ENCODE measurements around the gene CEPT1.

CEPT1 gene

DNA sequence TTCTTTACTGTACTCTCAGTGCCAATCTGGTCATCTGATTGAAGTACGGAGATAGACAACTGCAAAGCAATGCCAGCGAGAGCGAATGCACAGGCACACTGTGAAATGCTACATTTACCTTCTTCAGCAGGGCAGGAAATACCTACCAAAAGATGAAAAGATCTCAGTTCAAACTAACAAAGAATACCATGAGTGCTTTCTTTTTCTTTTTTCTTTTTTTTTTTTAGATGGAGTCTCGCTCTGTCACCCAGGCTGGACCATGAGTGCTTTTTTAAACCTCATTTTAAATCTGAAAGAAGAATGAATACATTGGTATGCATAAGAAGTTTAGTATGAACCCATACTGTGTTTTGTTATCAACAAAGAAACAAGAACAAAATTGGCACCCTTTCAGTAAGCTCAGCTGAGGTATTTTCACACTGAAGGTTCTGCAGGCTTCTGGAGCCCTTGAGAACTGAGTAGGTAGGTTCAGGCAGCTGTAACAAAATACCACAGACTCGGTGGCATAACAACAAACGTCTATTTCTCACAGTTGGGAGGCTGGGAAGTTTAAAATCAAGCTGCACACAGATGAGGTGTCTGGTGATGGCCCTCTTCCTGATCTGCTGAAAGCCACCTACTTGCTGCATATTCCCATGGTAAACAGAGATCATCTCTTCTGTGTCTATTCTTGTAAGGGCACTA lies 85.8 kb downstream of the CEPT1 start:
- no peak overlapping the region for H3K4me3 ChIP-seq (ENCODE audit: low read depth in 1 of 2, low read length in 2 of 2)
- H3K9ac ChIP-seq (ENCODE audit: low read length), result no peak overlapping the region
- H3K27me3 ChIP-seq (ENCODE audit: control insufficient read depth in 1 of 2, insufficient read depth in 2 of 2, low read length in 2 of 2), result no peaks in the 10 kb centered on the region
- no peaks in the 10 kb centered on the region for H3K36me3 ChIP-seq (ENCODE audit: insufficient read depth, low read length)
- H3K4me1 ChIP-seq (ENCODE audit: insufficient read depth, low read length), result peaks cover 14% of the 10 kb centered on the region
- no peaks in the 10 kb centered on the region for H3K9me3 ChIP-seq (ENCODE audit: low read length)
- no peak overlapping the region for H3K27ac ChIP-seq (ENCODE audit: low read depth, low read length)

DNA sequence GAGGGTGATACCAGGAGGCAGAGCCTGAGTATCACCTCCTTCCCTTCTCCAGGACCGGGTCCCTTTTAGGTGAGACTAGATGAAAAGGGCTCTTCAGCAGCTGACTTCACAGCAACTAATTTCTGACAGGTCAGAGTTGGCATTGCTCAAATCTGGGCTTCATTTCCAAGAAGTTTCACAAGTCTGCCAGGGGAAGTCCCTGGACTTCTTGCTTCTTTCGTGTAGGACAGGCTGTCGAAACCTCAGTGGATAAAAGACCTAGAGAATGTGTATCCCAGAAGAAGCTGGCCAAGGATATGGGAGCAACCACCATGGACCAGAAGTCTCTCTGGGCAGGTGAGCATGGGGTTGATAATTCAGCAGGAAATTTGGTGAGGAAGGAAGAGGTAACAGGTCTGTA lies 87.4 kb downstream of the CEPT1 start, which contains the start of gene CHI3L2:
TSS of gene CHI3L2 (plus strand) at position 280 of the 400 bp plus-strand sequence. CDS start at position 297, 17 bp downstream.
- H3K36me3 ChIP-seq (ENCODE audit: insufficient read depth, low read length), result no peaks in the 10 kb centered on the region
- H3K4me1 ChIP-seq (ENCODE audit: insufficient read depth, low read length), result peaks cover 13% of the 10 kb centered on the region
- H3K27ac ChIP-seq (ENCODE audit: low read depth, low read length), result no peak within 1 kb of the TSS

DNA sequence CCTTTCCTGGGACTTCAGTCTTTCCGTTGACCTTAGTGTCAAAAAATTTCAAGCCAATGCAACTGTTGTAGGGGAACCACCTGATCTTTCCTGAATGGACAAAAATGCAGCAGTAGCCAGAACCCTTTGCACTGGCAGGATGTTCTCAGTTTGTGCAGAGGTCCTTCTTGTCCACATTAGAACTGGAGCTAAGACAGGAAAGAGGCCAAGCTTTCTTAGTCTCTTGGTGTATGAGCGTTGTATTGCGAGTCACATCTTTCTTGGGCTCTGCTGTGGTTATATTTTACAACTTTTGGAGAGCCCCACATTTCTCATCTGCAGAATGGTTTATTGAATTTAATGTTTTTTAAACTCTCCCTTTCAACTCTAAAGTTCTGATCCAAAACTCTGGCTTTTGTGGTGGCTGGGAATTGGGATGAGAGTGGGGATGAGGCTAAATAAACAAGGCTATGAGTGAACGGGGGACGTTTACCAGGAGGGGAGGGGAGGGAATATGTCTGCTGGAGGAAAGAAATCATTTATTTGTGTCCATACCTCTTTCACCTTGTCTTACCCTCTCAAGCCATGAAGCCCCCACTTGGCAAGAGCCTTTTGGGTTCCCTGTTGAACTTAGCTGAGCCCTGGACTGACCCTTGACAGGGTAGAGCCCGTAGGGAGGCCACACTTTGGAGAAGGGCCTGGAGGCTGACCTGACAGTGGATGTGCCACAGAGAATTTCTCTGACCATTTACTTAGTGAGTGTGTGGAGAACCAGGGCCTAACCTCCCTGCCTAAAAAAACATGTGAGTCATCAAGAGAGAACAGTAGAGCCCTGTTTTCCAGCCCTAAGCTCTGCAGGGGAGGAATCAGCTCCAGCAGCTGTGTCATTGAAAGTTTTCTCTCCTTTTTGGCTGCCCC lies 88.1 kb downstream of the CEPT1 start:
- Histone ChIP-seq H3K27ac (ENCODE audit: low read depth, low read length) (no peak overlapping the region), H3K27me3 (ENCODE audit: control insufficient read depth in 1 of 2, insufficient read depth in 2 of 2, low read length in 2 of 2) (no peaks in the 10 kb centered on the region), H3K36me3 (ENCODE audit: insufficient read depth, low read length) (no peaks in the 10 kb centered on the region), H3K4me1 (ENCODE audit: insufficient read depth, low read length) (peaks cover 7% of the 10 kb centered on the region), H3K9ac (ENCODE audit: low read length) (no peak overlapping the region), H3K4me3 (ENCODE audit: low read depth in 1 of 2, low read length in 2 of 2) (no peak overlapping the region), H3K9me3 (ENCODE audit: low read length) (no peaks in the 10 kb centered on the region)

More for the DNA sequence above, 87.4 kb downstream of the CEPT1 start, which contains the start of gene CHI3L2:
- Histone ChIP-seq H3K4me3 (ENCODE audit: low read depth in 1 of 2, low read length in 2 of 2) (no peak within 1 kb of the TSS), H3K27me3 (ENCODE audit: control insufficient read depth in 1 of 2, insufficient read depth in 2 of 2, low read length in 2 of 2) (no peaks in the 10 kb centered on the region), H3K9ac (ENCODE audit: low read length) (no peak within 1 kb of the TSS), H3K9me3 (ENCODE audit: low read length) (no peaks in the 10 kb centered on the region)

DNA sequence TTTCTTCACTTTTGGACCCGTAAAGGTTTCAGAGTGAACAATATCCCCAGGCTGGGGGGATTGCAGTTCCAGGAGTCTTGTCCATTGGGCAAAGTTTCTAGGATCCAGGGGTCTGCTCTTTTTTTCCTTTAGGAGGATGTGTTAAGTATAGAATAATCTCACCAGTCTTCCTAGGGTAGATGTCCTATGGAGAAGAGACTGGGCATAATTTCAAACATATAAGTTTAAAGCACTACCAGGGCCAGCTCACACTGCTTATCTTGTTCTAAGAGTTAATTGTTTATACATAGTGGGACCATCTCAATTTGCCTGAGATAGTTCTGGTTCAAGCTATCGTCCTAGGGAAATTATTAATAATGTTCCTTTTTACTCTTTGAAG lies 88.7 kb downstream of the CEPT1 start:
- H3K27ac ChIP-seq (ENCODE audit: low read depth, low read length), result no peak overlapping the region
- no peak overlapping the region for H3K4me3 ChIP-seq (ENCODE audit: low read depth in 1 of 2, low read length in 2 of 2)
- H3K9ac ChIP-seq (ENCODE audit: low read length), result no peak overlapping the region

DNA sequence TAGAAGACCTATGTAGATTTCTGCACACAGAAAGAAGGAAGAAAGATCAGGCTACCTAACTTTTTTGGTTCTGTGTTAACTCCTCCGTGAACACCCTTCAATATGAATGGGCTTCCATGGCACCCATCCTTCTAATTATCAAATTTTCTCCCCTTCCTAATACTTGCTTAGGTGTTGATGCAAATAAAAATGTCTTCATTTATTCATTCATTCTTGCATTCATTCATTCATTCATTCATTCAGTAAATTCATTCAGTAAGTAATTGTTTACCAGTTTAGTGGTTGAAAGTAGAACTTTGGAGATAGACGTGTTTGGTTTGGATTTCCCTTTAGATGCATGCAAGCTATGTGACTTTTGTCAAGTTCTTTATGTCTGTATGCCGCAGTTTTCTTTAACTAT lies 92.1 kb downstream of the CEPT1 start:
- H3K36me3 ChIP-seq (ENCODE audit: insufficient read depth, low read length), result no peaks in the 10 kb centered on the region

More for the DNA sequence above, 88.7 kb downstream of the CEPT1 start:
- no peaks in the 10 kb centered on the region for H3K27me3 ChIP-seq (ENCODE audit: control insufficient read depth in 1 of 2, insufficient read depth in 2 of 2, low read length in 2 of 2)
- peaks cover 7% of the 10 kb centered on the region for H3K4me1 ChIP-seq (ENCODE audit: insufficient read depth, low read length)
- H3K9me3 ChIP-seq (ENCODE audit: low read length), result no peaks in the 10 kb centered on the region
- H3K36me3 ChIP-seq (ENCODE audit: insufficient read depth, low read length), result no peaks in the 10 kb centered on the region

DNA sequence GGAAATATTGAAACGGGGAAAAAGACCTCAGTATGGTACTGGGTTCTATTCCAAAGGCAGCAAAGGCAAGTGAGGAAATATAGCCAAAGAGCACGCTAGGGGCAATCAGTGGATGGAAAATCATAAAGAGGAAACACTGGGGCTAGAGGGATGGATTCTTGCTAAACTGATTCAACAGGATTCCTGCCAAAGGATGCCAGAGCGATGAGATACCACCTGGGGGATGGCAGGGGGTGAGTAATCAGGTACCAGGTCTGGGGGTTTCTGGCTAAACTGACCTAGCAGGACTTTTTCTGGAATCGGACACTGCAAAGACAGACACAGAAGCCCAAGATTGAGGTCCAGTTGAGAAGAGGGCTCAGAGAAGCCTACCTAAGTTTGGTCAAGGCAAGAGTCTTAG lies 94.2 kb downstream of the CEPT1 start:
- Histone ChIP-seq H3K27me3 (ENCODE audit: control insufficient read depth in 1 of 2, insufficient read depth in 2 of 2, low read length in 2 of 2) (no peaks in the 10 kb centered on the region), H3K4me3 (ENCODE audit: low read depth in 1 of 2, low read length in 2 of 2) (no peak overlapping the region), H3K9me3 (ENCODE audit: low read length) (no peaks in the 10 kb centered on the region), H3K9ac (ENCODE audit: low read length) (no peak overlapping the region), H3K4me1 (ENCODE audit: insufficient read depth, low read length) (no peaks in the 10 kb centered on the region), H3K27ac (ENCODE audit: low read depth, low read length) (no peak overlapping the region), H3K36me3 (ENCODE audit: insufficient read depth, low read length) (no peaks in the 10 kb centered on the region)

More for the DNA sequence above, 92.1 kb downstream of the CEPT1 start:
- Histone ChIP-seq H3K9ac (ENCODE audit: low read length) (no peak overlapping the region), H3K27ac (ENCODE audit: low read depth, low read length) (no peak overlapping the region), H3K4me3 (ENCODE audit: low read depth in 1 of 2, low read length in 2 of 2) (no peak overlapping the region), H3K27me3 (ENCODE audit: control insufficient read depth in 1 of 2, insufficient read depth in 2 of 2, low read length in 2 of 2) (no peaks in the 10 kb centered on the region), H3K9me3 (ENCODE audit: low read length) (no peaks in the 10 kb centered on the region), H3K4me1 (ENCODE audit: insufficient read depth, low read length) (peaks cover 7% of the 10 kb centered on the region)
